ENCODE measurements around the gene GNA12.

GRCh38 chr7:2771274-2771731 is 72.8 kb downstream of the GNA12 start:
- TF ChIP-seq, protein P1, sequence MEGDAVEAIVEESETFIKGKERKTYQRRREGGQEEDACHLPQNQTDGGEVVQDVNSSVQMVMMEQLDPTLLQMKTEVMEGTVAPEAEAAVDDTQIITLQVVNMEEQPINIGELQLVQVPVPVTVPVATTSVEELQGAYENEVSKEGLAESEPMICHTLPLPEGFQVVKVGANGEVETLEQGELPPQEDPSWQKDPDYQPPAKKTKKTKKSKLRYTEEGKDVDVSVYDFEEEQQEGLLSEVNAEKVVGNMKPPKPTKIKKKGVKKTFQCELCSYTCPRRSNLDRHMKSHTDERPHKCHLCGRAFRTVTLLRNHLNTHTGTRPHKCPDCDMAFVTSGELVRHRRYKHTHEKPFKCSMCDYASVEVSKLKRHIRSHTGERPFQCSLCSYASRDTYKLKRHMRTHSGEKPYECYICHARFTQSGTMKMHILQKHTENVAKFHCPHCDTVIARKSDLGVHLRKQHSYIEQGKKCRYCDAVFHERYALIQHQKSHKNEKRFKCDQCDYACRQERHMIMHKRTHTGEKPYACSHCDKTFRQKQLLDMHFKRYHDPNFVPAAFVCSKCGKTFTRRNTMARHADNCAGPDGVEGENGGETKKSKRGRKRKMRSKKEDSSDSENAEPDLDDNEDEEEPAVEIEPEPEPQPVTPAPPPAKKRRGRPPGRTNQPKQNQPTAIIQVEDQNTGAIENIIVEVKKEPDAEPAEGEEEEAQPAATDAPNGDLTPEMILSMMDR (IDR thresholded peaks at IDR 0.05 in 4 of 5, conservative IDR thresholded peaks at IDR 0.05 in 1 of 5): no peak
- TF ChIP-seq POLR2A (IDR thresholded peaks at IDR 0.05): no peak
